Measurements from ENCODE around the gene ITPKC.

Gene ITPKC

DNA sequence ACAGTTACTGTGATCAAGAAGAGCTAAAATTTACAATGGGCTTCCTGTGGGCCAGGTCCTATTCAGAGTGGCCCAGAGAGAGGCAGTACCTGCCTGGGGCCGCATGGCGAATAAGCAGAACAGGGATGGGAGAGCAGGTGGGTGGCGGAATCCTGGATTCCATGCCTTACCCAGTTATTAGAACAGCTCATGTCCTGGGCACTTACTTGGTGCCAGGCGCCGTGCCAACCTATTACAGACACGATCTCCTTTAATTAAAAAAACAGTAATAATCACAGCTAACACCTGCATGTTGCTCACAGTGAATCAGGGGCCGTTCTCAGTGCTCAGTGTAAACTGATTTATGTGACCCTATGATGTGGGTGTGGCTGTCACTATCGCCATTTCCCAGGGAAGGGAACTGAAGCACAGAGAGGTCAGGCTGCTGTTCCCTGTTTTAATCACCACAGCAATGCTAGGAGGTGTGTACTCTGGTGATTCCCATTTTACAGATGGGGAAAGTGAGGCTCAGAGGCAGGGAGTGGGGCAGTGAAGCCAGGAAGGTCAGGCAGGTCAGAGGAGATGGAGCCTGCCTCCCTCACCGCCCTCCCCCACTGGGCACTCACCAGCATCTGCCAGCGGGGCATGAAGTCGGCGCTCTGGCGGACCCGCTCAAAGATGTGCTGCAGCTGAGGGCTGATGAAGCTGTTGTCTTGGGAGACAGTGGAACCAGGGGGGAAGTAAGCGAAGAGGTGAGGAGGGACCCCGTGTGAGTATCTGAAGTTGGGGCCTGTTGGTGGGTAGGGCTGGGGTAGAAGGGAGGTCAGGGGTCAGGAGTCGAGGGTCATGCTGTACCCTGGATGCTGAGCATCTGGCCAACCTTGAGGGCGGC is 12.2 kb upstream of the ITPKC start:
- Histone ChIP-seq H3K36me3 (ENCODE audit: insufficient read depth, low read length) (peaks cover 33% of the 10 kb centered on the region), H3K4me3 (ENCODE audit: low read length) (no peak overlapping the region)

DNA sequence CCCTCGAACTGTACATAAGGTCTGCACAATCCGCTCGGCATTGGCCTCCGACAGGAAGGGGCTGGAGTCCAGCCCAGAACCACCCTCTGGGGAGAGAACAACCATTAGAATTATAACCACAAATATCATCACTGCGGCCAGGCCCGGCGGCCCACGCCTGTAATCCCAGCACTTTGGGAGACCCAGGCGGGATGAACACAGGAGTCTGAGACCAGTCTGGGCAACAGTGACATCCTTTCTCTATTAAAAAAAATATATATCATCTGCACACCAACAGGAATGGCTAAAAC is 11.6 kb upstream of the ITPKC start:
- no peak overlapping the region for H3K4me3 ChIP-seq (ENCODE audit: low read length)
- no peaks in the 10 kb centered on the region for H3K27me3 ChIP-seq (ENCODE audit: control insufficient read depth, insufficient read depth, low read length)
- H3K9me3 ChIP-seq (replicated peaks; ENCODE audit: low read length), result no peaks in the 10 kb centered on the region
- no peak overlapping the region for H3K4me2 ChIP-seq (ENCODE audit: low read length)
- H3K4me1 ChIP-seq (ENCODE audit: control insufficient read depth, insufficient read depth, low read length), result no peaks in the 10 kb centered on the region
- H3K36me3 ChIP-seq (ENCODE audit: insufficient read depth, low read length), result peaks cover 33% of the 10 kb centered on the region
- no peak overlapping the region for H3K9ac ChIP-seq (ENCODE audit: low read depth, low read length)

More for the DNA sequence above, 12.2 kb upstream of the ITPKC start:
- Histone ChIP-seq H3K4me2 (ENCODE audit: low read length) (no peak overlapping the region), H3K9ac (ENCODE audit: low read depth, low read length) (no peak overlapping the region), H3K9me3 (replicated peaks; ENCODE audit: low read length) (no peaks in the 10 kb centered on the region), H3K27me3 (ENCODE audit: control insufficient read depth, insufficient read depth, low read length) (no peaks in the 10 kb centered on the region), H3K4me1 (ENCODE audit: control insufficient read depth, insufficient read depth, low read length) (no peaks in the 10 kb centered on the region)

DNA sequence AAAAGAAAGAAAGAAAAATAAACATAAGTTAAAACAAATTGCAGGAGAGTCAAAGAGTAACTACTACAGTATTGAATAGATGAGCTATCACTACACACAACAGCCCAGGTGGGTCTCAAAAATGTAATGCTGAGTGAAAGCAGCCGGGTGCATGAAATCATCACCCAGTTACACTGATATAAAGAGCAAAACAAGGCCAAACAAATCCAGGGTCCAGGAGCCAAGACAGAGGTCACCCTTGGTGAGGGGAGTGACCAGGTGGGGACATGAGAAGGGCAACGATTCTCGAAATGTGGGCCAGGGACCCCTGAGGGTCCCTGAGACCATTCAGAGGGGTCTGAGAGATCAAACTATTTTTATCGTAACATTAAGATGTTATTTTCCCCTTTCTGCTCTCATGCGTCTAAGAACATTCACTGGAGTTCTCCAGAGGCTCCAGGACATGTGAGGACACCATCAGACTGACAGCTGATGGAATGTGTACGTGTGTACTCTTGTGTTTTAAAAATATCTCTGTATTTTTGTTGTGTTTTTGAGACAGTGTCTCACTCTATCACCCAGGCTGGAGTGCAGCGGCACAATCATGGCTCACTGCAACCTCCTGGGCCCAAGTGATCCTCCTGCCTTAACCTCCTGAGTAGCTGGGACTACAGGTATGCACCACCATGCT is 10.8 kb upstream of the ITPKC start:
- peaks cover 33% of the 10 kb centered on the region for H3K36me3 ChIP-seq (ENCODE audit: insufficient read depth, low read length)
- H3K4me1 ChIP-seq (ENCODE audit: control insufficient read depth, insufficient read depth, low read length), result no peaks in the 10 kb centered on the region
- no peak overlapping the region for H3K4me3 ChIP-seq (ENCODE audit: low read length)

GRCh38 chr19:40707615-40708014 is 9.3 kb upstream of the ITPKC start:
- Histone ChIP-seq H3K27me3 (ENCODE audit: control insufficient read depth, insufficient read depth, low read length) (no peaks in the 10 kb centered on the region), H3K36me3 (ENCODE audit: insufficient read depth, low read length) (peaks cover 21% of the 10 kb centered on the region), H3K4me3 (ENCODE audit: low read length) (no peak overlapping the region), H3K9ac (ENCODE audit: low read depth, low read length) (no peak overlapping the region), H3K4me2 (ENCODE audit: low read length) (no peak overlapping the region), H3K9me3 (replicated peaks; ENCODE audit: low read length) (no peaks in the 10 kb centered on the region), H3K4me1 (ENCODE audit: control insufficient read depth, insufficient read depth, low read length) (no peaks in the 10 kb centered on the region)

More for the DNA sequence above, 10.8 kb upstream of the ITPKC start:
- H3K9me3 ChIP-seq (replicated peaks; ENCODE audit: low read length), result no peaks in the 10 kb centered on the region
- no peak overlapping the region for H3K9ac ChIP-seq (ENCODE audit: low read depth, low read length)
- H3K27me3 ChIP-seq (ENCODE audit: control insufficient read depth, insufficient read depth, low read length), result no peaks in the 10 kb centered on the region
- no peak overlapping the region for H3K4me2 ChIP-seq (ENCODE audit: low read length)

GRCh38 chr19:40709817-40710216 is 7.1 kb upstream of the ITPKC start:
- H3K36me3 ChIP-seq (ENCODE audit: insufficient read depth, low read length), result peaks cover 8% of the 10 kb centered on the region
- no peak overlapping the region for H3K4me3 ChIP-seq (ENCODE audit: low read length)
- H3K4me2 ChIP-seq (ENCODE audit: low read length), result no peak overlapping the region
- no peaks in the 10 kb centered on the region for H3K27me3 ChIP-seq (ENCODE audit: control insufficient read depth, insufficient read depth, low read length)
- H3K9ac ChIP-seq (ENCODE audit: low read depth, low read length), result no peak overlapping the region
- peaks cover 8% of the 10 kb centered on the region for H3K4me1 ChIP-seq (ENCODE audit: control insufficient read depth, insufficient read depth, low read length)
- H3K9me3 ChIP-seq (replicated peaks; ENCODE audit: low read length), result no peaks in the 10 kb centered on the region

DNA sequence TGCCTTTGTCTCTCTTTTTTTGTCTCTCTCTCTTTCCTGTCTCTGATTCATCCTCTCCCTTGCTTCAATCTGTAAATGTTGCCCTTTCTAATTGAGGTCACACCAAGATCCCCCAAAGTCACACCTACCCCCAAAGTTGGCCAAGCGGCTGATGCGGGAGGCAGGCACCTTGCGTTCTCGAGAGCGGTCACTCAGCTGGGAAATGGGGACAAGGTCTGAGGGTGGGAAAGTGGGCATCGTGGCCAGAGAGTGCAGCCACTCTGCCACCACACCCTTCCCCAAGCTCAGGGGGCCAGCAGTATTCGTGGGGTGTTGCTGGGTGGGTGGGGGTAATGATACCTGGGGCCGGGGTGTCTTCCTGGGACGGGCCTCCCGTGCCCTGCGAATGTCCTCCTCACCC is 3.0 kb upstream of the ITPKC start:
- Histone ChIP-seq H3K4me2 (ENCODE audit: low read length) (peak overlapping the region; percentile 77), H3K9ac (ENCODE audit: low read depth, low read length) (peak overlapping the region; percentile 76), H3K36me3 (ENCODE audit: insufficient read depth, low read length) (peaks cover 4% of the 10 kb centered on the region), H3K4me1 (ENCODE audit: control insufficient read depth, insufficient read depth, low read length) (peaks cover 28% of the 10 kb centered on the region), H3K27me3 (ENCODE audit: control insufficient read depth, insufficient read depth, low read length) (no peaks in the 10 kb centered on the region), H3K4me3 (ENCODE audit: low read length) (no peak overlapping the region), H3K9me3 (replicated peaks; ENCODE audit: low read length) (no peaks in the 10 kb centered on the region)

DNA sequence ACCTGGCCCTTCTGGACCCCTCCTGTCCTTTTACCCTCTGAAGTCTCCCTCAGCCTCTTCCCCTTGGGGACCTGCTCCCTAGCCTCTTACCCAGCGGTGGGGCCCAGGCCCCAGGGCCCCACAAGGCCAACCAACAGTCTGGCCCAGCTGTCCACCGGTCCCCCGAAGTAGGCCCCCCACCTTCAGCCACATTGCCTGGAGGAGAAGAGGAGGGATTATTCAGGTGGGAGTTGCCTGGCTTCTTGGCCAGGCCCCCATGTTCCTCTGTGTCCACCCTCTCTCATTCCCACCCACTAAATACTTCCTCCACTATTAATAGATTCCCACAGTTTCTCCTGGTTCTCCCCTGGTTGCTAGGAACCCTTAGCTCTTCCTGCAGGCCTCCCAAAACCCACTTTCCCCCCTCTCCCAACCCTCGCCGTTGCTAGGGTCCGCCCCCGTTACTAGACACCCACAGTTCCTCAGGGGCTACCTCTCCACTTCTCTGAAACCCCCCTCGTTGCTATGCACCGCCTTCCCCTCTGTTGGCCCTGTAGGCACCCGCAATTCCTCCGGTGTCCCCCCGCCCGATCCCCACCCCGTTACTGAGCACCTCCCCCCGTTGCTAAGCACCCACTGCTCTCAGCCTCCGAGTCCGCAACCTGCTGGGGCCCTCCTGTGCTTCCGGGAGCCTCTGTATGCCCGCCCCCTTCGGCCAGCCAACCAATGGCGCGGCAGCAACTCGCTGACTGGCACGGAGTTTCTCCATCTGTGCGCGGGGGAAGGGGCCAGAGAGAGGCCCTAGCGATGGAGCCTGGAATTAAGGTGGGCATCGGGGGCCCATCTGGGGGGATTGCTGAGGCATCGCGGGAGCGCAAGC is 2.2 kb upstream of the ITPKC start:
- H3K4me3 ChIP-seq (ENCODE audit: low read length), result peak overlapping the region; percentile 61
- no peaks in the 10 kb centered on the region for H3K27me3 ChIP-seq (ENCODE audit: control insufficient read depth, insufficient read depth, low read length)
- H3K4me2 ChIP-seq (ENCODE audit: low read length), result peak overlapping the region; percentile 77
- no peaks in the 10 kb centered on the region for H3K9me3 ChIP-seq (replicated peaks; ENCODE audit: low read length)
- H3K9ac ChIP-seq (ENCODE audit: low read depth, low read length), result peak overlapping the region; percentile 76
- no peaks in the 10 kb centered on the region for H3K36me3 ChIP-seq (ENCODE audit: insufficient read depth, low read length)
- H3K4me1 ChIP-seq (ENCODE audit: control insufficient read depth, insufficient read depth, low read length), result peaks cover 32% of the 10 kb centered on the region

- H3K9me3 ChIP-seq (replicated peaks; ENCODE audit: low read length), result no peaks in the 10 kb centered on the region
- no peaks in the 10 kb centered on the region for H3K27me3 ChIP-seq (ENCODE audit: control insufficient read depth, insufficient read depth, low read length)
- H3K4me3 ChIP-seq (ENCODE audit: low read length), result peak overlapping the region; percentile 83
- peaks cover 3% of the 10 kb centered on the region for H3K36me3 ChIP-seq (ENCODE audit: insufficient read depth, low read length)
- H3K4me2 ChIP-seq (ENCODE audit: low read length), result peak overlapping the region; percentile 77
- H3K9ac ChIP-seq (ENCODE audit: low read depth, low read length), result peak overlapping the region; percentile 87
- peaks cover 45% of the 10 kb centered on the region for H3K4me1 ChIP-seq (ENCODE audit: control insufficient read depth, insufficient read depth, low read length)
Observed at GRCh38 chr19:40716031-40716481, 856 bp upstream of the ITPKC start.

GRCh38 chr19:40717325-40717879 is 490 bp downstream of the ITPKC start:
- peaks cover 4% of the 10 kb centered on the region for H3K36me3 ChIP-seq (ENCODE audit: insufficient read depth, low read length)
- peaks cover 59% of the 10 kb centered on the region for H3K4me1 ChIP-seq (ENCODE audit: control insufficient read depth, insufficient read depth, low read length)
- H3K4me2 ChIP-seq (ENCODE audit: low read length), result peak overlapping the region; percentile 77
- no peaks in the 10 kb centered on the region for H3K9me3 ChIP-seq (replicated peaks; ENCODE audit: low read length)
- peak overlapping the region; percentile 83 for H3K4me3 ChIP-seq (ENCODE audit: low read length)
- no peaks in the 10 kb centered on the region for H3K27me3 ChIP-seq (ENCODE audit: control insufficient read depth, insufficient read depth, low read length)
- peak overlapping the region; percentile 87 for H3K9ac ChIP-seq (ENCODE audit: low read depth, low read length)

DNA sequence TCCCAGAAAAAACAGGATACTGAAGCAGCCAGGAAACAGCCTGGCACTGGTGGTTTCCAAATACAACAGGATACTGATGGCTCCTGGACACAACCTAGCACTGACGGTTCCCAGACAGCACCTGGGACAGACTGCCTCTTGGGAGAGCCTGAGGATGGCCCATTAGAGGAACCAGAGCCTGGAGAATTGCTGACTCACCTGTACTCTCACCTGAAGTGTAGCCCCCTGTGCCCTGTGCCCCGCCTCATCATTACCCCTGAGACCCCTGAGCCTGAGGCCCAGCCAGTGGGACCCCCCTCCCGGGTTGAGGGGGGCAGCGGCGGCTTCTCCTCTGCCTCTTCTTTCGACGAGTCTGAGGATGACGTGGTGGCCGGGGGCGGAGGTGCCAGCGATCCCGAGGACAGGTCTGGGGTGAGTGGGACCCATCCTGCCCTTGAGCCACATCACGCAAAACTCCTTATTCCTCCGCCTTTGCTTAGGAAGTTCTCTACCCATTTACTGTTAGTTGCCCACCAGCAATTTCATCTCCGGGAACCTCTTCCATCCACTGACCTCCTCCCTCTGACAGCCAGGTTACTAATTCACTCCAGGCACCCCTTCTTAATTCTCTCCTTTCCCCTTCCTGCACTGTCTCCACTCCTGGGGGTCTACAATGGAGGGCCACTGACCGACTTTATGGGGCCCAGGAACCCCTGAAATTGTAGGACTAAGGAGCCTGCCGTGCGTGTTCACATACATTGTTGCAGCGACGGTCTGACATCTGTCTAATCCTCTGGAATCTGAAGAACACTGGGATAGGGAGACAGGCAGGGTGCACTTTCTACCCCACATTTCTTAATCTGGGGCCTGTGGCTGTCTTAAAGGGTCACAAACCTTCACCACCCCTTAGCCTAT is 1.2 kb downstream of the ITPKC start:
- Histone ChIP-seq H3K9me3 (replicated peaks; ENCODE audit: low read length) (no peaks in the 10 kb centered on the region), H3K27me3 (ENCODE audit: control insufficient read depth, insufficient read depth, low read length) (no peaks in the 10 kb centered on the region), H3K4me1 (ENCODE audit: control insufficient read depth, insufficient read depth, low read length) (peaks cover 62% of the 10 kb centered on the region), H3K4me2 (ENCODE audit: low read length) (peak overlapping the region; percentile 77), H3K9ac (ENCODE audit: low read depth, low read length) (peak overlapping the region; percentile 87), H3K4me3 (ENCODE audit: low read length) (peak overlapping the region; percentile 83), H3K36me3 (ENCODE audit: insufficient read depth, low read length) (peaks cover 4% of the 10 kb centered on the region)

Measured in skeletal muscle satellite cell (primary cell).